Measurements from ENCODE around the gene PNMA8A. TPM values are rescaled to one million over a fixed set of nuclear protein-coding genes. Genes with fewer than 3 reads are reported as not detected.

PNMA8A gene
- total and polyA plus RNA-seq, 4 donors: 0.37 to 13.1 (median 5.4) TPM

GRCh38 chr19:46423188-46423587 is 48.2 kb downstream of the PNMA8A start:
- H3K9ac ChIP-seq (ENCODE audit: insufficient read depth in 1 of 2, low read length in 2 of 2): no peak overlapping the region
- no peak overlapping the region for H3K4me3 ChIP-seq
- H3K36me3 ChIP-seq (ENCODE audit: control insufficient read depth in 4 of 4, insufficient read depth in 4 of 4, low read length in 4 of 4): no peaks in the 10 kb centered on the region
- no peak overlapping the region for H3K27ac ChIP-seq (ENCODE audit: low read depth in 1 of 2, low read length in 1 of 2)
- peaks cover 0 to 15% (median 0%) of the 10 kb centered on the region in 5 donors for H3K4me1 ChIP-seq (ENCODE audit: control insufficient read depth in 5 of 5, insufficient read depth in 5 of 5, low read length in 5 of 5)
- DNase-seq (no peak), ATAC-seq (ENCODE audit: insufficient read depth, low FRiP score) (no peak)
- no peak for TF ChIP-seq CTCF (IDR thresholded peaks at IDR 0.05; ENCODE audit: control extremely low read depth, extremely low read depth)
- H3K27me3 ChIP-seq (ENCODE audit: control insufficient read depth in 3 of 3, insufficient read depth in 3 of 3, low read length in 2 of 3): peaks cover 0 to 3% (median 0%) of the 10 kb centered on the region in 3 donors
- WGBS, 2 donors: 60 to 84% methylated on average over 5 of the region's 5 CpGs
- no peaks in the 10 kb centered on the region for H3K9me3 ChIP-seq (ENCODE audit: control insufficient read depth in 4 of 4, insufficient read depth in 3 of 4, low read length in 3 of 4)

GRCh38 chr19:46422344-46422743 is 49.0 kb downstream of the PNMA8A start:
- 82 to 87% methylated on average over 2 of the region's 2 CpGs for WGBS, 2 donors
- H3K27me3 ChIP-seq (ENCODE audit: control insufficient read depth in 3 of 3, insufficient read depth in 3 of 3, low read length in 2 of 3): peaks cover 0 to 3% (median 0%) of the 10 kb centered on the region in 3 donors
- ATAC-seq (ENCODE audit: insufficient read depth, low FRiP score) (no peak), DNase-seq (no peak)
- H3K4me3 ChIP-seq: no peak overlapping the region
- H3K4me1 ChIP-seq (ENCODE audit: control insufficient read depth in 5 of 5, insufficient read depth in 5 of 5, low read length in 5 of 5): peaks cover 0 to 15% (median 0%) of the 10 kb centered on the region in 5 donors
- H3K9ac ChIP-seq (ENCODE audit: insufficient read depth in 1 of 2, low read length in 2 of 2): no peak overlapping the region
- no peaks in the 10 kb centered on the region for H3K9me3 ChIP-seq (ENCODE audit: control insufficient read depth in 4 of 4, insufficient read depth in 3 of 4, low read length in 3 of 4)
- no peaks in the 10 kb centered on the region for H3K36me3 ChIP-seq (ENCODE audit: control insufficient read depth in 4 of 4, insufficient read depth in 4 of 4, low read length in 4 of 4)
- H3K27ac ChIP-seq (ENCODE audit: low read depth in 1 of 2, low read length in 1 of 2): no peak overlapping the region
- TF ChIP-seq CTCF (IDR thresholded peaks at IDR 0.05; ENCODE audit: control extremely low read depth, extremely low read depth): no peak

- TF ChIP-seq CTCF (IDR thresholded peaks at IDR 0.05; ENCODE audit: control extremely low read depth, extremely low read depth): no peak
- no peak overlapping the region for H3K27ac ChIP-seq (ENCODE audit: low read depth in 1 of 2, low read length in 1 of 2)
- H3K4me1 ChIP-seq (ENCODE audit: control insufficient read depth in 5 of 5, insufficient read depth in 5 of 5, low read length in 5 of 5): peaks cover 0 to 9% (median 0%) of the 10 kb centered on the region in 5 donors
- no peak for ATAC-seq (ENCODE audit: insufficient read depth, low FRiP score)
- H3K36me3 ChIP-seq (ENCODE audit: control insufficient read depth in 4 of 4, insufficient read depth in 4 of 4, low read length in 4 of 4): no peaks in the 10 kb centered on the region
- H3K9ac ChIP-seq (ENCODE audit: insufficient read depth in 1 of 2, low read length in 2 of 2): no peak overlapping the region
- H3K9me3 ChIP-seq (ENCODE audit: control insufficient read depth in 4 of 4, insufficient read depth in 3 of 4, low read length in 3 of 4): no peaks in the 10 kb centered on the region
- DNase-seq: no peak
- peaks cover 0 to 3% (median 0%) of the 10 kb centered on the region in 3 donors for H3K27me3 ChIP-seq (ENCODE audit: control insufficient read depth in 3 of 3, insufficient read depth in 3 of 3, low read length in 2 of 3)
- WGBS, 2 donors: 86 to 93% methylated on average over 7 of the region's 7 CpGs
- no peak overlapping the region for H3K4me3 ChIP-seq
Measured at GRCh38 chr19:46420056-46420455, 51.3 kb downstream of the PNMA8A start.

Other genes with a start within 250 kb of the PNMA8A start
- not detected for gene IGFL1, start 241.8 kb downstream of the PNMA8A start, total RNA-seq
- not detected for gene IGFL1, start 241.8 kb downstream of the PNMA8A start, polyA plus RNA-seq
- 100 to 1,000 TPM in 1 of 2 donors, 10 to 100 TPM in 1; 85.5 to 315 TPM for gene HIF3A, start 174.5 kb downstream of the PNMA8A start, total RNA-seq
- 10 to 100 TPM; 24.1 to 41.3 TPM for gene HIF3A, start 174.5 kb downstream of the PNMA8A start, polyA plus RNA-seq
- gene PPP5C, start 124.5 kb downstream of the PNMA8A start, total RNA-seq: 10 to 100 TPM; 52.9 to 69.8 TPM
- gene PPP5C, start 124.5 kb downstream of the PNMA8A start, polyA plus RNA-seq: 10 to 100 TPM; 48.5 to 56.4 TPM
- gene CCDC8, start 58.0 kb downstream of the PNMA8A start, total RNA-seq: 10 to 100 TPM; 19.7 to 45.7 TPM
- 1 to 10 TPM; 3.9 to 6.2 TPM for gene CCDC8, start 58.0 kb downstream of the PNMA8A start, polyA plus RNA-seq
- 1 to 10 TPM in 1 of 2 donors, under 1 TPM in 1; 0.77 to 1.2 TPM for gene PNMA8C, start 42.6 kb downstream of the PNMA8A start, total RNA-seq
- under 1 TPM; 0.04 to 0.17 TPM for gene PNMA8C, start 42.6 kb downstream of the PNMA8A start, polyA plus RNA-seq
- 1 to 10 TPM; 1.8 to 4.1 TPM for gene PNMA8B, start 24.3 kb upstream of the PNMA8A start, total RNA-seq
- gene PNMA8B, start 24.3 kb upstream of the PNMA8A start, polyA plus RNA-seq: under 1 TPM; 0.48 to 0.59 TPM
- 100 to 1,000 TPM; 126 to 180 TPM for gene CALM3, start 129.8 kb upstream of the PNMA8A start, total RNA-seq
- 100 to 1,000 TPM; 144 to 202 TPM for gene CALM3, start 129.8 kb upstream of the PNMA8A start, polyA plus RNA-seq
- 10 to 100 TPM in 1 of 2 donors, 1 to 10 TPM in 1; 7.8 to 13.2 TPM for gene PTGIR, start 153.5 kb upstream of the PNMA8A start, total RNA-seq
- 10 to 100 TPM in 1 of 2 donors, 1 to 10 TPM in 1; 9.6 to 37.0 TPM for gene PTGIR, start 153.5 kb upstream of the PNMA8A start, polyA plus RNA-seq
- gene GNG8, start 164.6 kb upstream of the PNMA8A start, total RNA-seq: not detected
- not detected for gene GNG8, start 164.6 kb upstream of the PNMA8A start, polyA plus RNA-seq
- 10 to 100 TPM in 1 of 2 donors, 1 to 10 TPM in 1; 7.8 to 14.0 TPM for gene DACT3, start 189.6 kb upstream of the PNMA8A start, total RNA-seq
- 1 to 10 TPM; 2.8 to 3.9 TPM for gene DACT3, start 189.6 kb upstream of the PNMA8A start, polyA plus RNA-seq
- gene PRKD2, start 245.6 kb upstream of the PNMA8A start, total RNA-seq: 10 to 100 TPM; 52.1 to 56.2 TPM
- 10 to 100 TPM; 35.5 to 38.1 TPM for gene PRKD2, start 245.6 kb upstream of the PNMA8A start, polyA plus RNA-seq

Measured in lung (tissue), 12 donors.